ENCODE measurements around the gene CYP4V2. TPM values are rescaled to one million over a fixed set of nuclear protein-coding genes. Genes with fewer than 3 reads are reported as not detected.
"Not testable (repeated sequence)": the region's sequence is repeated elsewhere in the genome, so short reads cannot be mapped to it uniquely, and the experiment has no call there.

CYP4V2 gene
- total RNA-seq, 1 donor from 2014 or later, result 10.0 TPM

- no peak for DNase-seq
- Mint-ChIP-seq H3K4me1 (ENCODE audit: low read depth, unreplicated experiment) (peaks cover 6% of the 10 kb centered on the region), H3K4me3 (ENCODE audit: unreplicated experiment) (no peak overlapping the region), H3K36me3 (ENCODE audit: unreplicated experiment) (no peaks in the 10 kb centered on the region), H3K9me3 (ENCODE audit: unreplicated experiment) (no peaks in the 10 kb centered on the region), H3K27me3 (ENCODE audit: unreplicated experiment) (no peaks in the 10 kb centered on the region), H3K27ac (ENCODE audit: unreplicated experiment) (no peak overlapping the region)
- no peak for TF ChIP-seq CTCF (IDR thresholded peaks at IDR 0.05; ENCODE audit: partially characterized antibody, unreplicated experiment)
Measured at GRCh38 chr4:186240848-186241491, 49.6 kb downstream of the CYP4V2 start.

- Mint-ChIP-seq H3K9me3 (ENCODE audit: unreplicated experiment) (peaks cover 1% of the 10 kb centered on the region), H3K27me3 (ENCODE audit: unreplicated experiment) (no peaks in the 10 kb centered on the region), H3K4me3 (ENCODE audit: unreplicated experiment) (no peak overlapping the region), H3K4me1 (ENCODE audit: low read depth, unreplicated experiment) (peaks cover 6% of the 10 kb centered on the region), H3K36me3 (ENCODE audit: unreplicated experiment) (no peaks in the 10 kb centered on the region), H3K27ac (ENCODE audit: unreplicated experiment) (no peak overlapping the region)
- TF ChIP-seq CTCF (IDR thresholded peaks at IDR 0.05; ENCODE audit: partially characterized antibody, unreplicated experiment), result no peak
- no peak for DNase-seq
Measured at GRCh38 chr4:186241616-186242015, 50.2 kb downstream of the CYP4V2 start.

- not testable (repeated sequence) for H3K9me3 Mint-ChIP-seq (ENCODE audit: unreplicated experiment); H3K27me3 Mint-ChIP-seq (ENCODE audit: unreplicated experiment); DNase-seq; H3K36me3 Mint-ChIP-seq (ENCODE audit: unreplicated experiment); H3K27ac Mint-ChIP-seq (ENCODE audit: unreplicated experiment); H3K4me1 Mint-ChIP-seq (ENCODE audit: low read depth, unreplicated experiment); H3K4me3 Mint-ChIP-seq (ENCODE audit: unreplicated experiment)
Measured at GRCh38 chr4:186242031-186242430, 50.7 kb downstream of the CYP4V2 start.

GRCh38 chr4:186243331-186243730 is 52.0 kb downstream of the CYP4V2 start:
- Mint-ChIP-seq H3K27ac (ENCODE audit: unreplicated experiment) (no peak overlapping the region), H3K9me3 (ENCODE audit: unreplicated experiment) (peaks cover 1% of the 10 kb centered on the region), H3K4me3 (ENCODE audit: unreplicated experiment) (no peak overlapping the region), H3K4me1 (ENCODE audit: low read depth, unreplicated experiment) (peaks cover 6% of the 10 kb centered on the region), H3K36me3 (ENCODE audit: unreplicated experiment) (no peaks in the 10 kb centered on the region), H3K27me3 (ENCODE audit: unreplicated experiment) (no peaks in the 10 kb centered on the region)
- TF ChIP-seq CTCF (IDR thresholded peaks at IDR 0.05; ENCODE audit: partially characterized antibody, unreplicated experiment), result no peak
- no peak for DNase-seq

GRCh38 chr4:186244835-186245234 is 53.5 kb downstream of the CYP4V2 start:
- H3K4me1 Mint-ChIP-seq (ENCODE audit: low read depth, unreplicated experiment), result peaks cover 6% of the 10 kb centered on the region
- peaks cover 1% of the 10 kb centered on the region for H3K9me3 Mint-ChIP-seq (ENCODE audit: unreplicated experiment)
- H3K27ac Mint-ChIP-seq (ENCODE audit: unreplicated experiment), result no peak overlapping the region
- H3K36me3 Mint-ChIP-seq (ENCODE audit: unreplicated experiment), result no peaks in the 10 kb centered on the region
- DNase-seq, result no peak
- TF ChIP-seq CTCF (IDR thresholded peaks at IDR 0.05; ENCODE audit: partially characterized antibody, unreplicated experiment), result no peak
- no peaks in the 10 kb centered on the region for H3K27me3 Mint-ChIP-seq (ENCODE audit: unreplicated experiment)
- H3K4me3 Mint-ChIP-seq (ENCODE audit: unreplicated experiment), result no peak overlapping the region

- not testable (repeated sequence) for DNase-seq; H3K27me3 Mint-ChIP-seq (ENCODE audit: unreplicated experiment); H3K27ac Mint-ChIP-seq (ENCODE audit: unreplicated experiment); H3K9me3 Mint-ChIP-seq (ENCODE audit: unreplicated experiment); H3K4me3 Mint-ChIP-seq (ENCODE audit: unreplicated experiment); H3K4me1 Mint-ChIP-seq (ENCODE audit: low read depth, unreplicated experiment); H3K36me3 Mint-ChIP-seq (ENCODE audit: unreplicated experiment)
Measured at GRCh38 chr4:186247062-186247752, 55.8 kb downstream of the CYP4V2 start.
